ENCODE data around the gene FRY.

Gene FRY

DNA sequence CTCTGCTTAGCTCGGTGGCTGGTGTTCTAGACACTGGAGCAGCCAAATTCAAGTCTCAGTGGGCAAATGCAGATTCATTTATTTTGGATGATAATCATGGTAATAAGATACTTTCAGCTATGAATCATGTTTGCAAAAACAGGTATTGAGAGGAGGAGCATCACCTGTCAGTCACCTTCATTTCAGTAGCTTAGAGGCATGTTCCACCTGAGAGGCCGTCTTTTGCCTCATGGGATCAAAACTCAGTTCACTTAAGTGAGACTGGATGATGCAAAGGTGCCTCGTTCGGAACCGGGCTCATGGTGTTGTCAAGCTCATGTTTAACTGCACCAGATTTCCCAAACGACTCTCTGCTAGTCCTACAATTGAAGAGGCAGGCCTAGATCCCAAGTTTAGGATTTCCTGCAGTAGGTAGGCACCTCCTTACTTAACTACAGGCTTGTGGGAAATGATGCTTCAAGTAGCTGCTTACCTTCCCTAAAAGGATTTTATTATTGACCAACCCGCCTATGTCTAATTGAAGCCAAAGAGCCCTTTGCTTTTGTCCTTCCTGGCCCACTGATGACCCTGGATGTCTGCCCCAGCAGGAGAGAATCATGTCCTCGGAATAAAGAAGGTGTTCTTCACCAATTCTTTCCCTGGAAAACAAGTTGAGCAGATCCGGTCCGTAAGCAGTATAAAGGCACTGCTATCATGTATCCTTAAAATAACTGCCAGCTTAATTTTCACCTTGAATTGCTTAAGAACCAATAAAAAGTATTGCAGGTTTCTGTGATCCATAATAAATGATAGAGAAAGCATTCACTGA lies 223.5 kb downstream of the FRY start:
- DNase-seq, result no peak

GRCh38 chr13:32255724-32256109 lies 224.1 kb downstream of the FRY start:
- no peak for DNase-seq

DNA sequence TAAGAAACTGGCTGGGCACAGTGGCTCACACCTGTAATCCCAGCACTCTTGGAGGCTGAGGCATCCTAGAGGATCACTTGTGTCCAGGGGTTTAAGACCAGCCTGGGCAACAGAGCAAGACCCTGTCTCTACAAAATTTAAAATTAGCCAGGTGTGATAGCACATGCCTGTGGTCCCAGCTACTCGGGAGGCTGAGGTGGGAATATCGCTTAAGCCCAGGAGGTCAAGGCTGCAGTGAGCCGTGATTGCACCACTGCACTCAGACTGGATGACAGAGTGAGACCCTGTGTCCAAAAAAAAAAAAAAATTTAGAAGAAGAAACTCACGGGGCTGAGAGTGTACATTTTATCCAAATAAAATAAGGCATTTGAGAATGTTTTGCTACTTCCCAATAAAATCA lies 224.7 kb downstream of the FRY start:
- no peak for DNase-seq

GRCh38 chr13:32257649-32258048 lies 226.1 kb downstream of the FRY start:
- no peak for DNase-seq

DNA sequence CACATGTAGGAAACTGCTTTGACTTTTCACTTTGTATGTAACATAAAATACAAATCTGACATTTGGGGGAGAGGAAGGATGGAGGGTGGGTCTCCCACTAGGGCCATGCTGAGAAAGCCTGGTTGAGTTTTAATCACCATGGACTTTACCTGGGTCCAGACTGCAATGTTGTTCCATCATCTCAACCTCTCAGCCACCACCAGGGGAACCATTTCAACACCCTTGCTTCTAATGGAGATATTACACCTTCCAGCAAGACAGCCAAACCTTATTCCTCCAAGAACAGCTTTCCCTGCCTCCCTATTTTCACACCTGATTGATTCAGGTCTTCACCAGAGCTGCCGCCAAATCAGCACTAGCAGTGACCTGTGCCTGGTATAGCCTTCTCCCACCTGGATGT lies 227.5 kb downstream of the FRY start:
- no peak for DNase-seq

GRCh38 chr13:32261567-32261966 lies 230.0 kb downstream of the FRY start:
- peak in 4 of 51 donors; percentile 4 to 57 (median 20) for DNase-seq

- DNase-seq, result no peak
Observed at GRCh38 chr13:32262165-32262564, 230.6 kb downstream of the FRY start.

DNA sequence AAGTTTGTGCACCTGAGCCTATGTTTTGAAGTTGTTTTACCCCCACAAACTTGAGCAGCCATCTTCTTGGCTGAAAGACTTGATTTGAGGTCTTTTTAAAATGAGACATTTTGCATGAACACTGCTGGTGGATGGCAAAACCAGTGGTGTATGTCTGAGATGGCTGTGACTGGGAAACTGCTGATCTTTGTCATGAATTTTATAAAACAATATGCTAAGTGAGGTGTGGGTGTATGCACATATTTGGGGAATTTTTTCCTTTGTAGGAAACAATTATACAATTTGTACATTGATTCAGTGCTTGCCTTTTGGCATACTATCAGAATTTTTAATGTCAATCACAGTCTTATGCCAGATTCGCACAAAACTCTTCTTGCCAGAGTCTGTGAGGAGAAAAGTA lies 231.0 kb downstream of the FRY start:
- peak in 1 of 51 donors; percentile 6 for DNase-seq

- no peak for DNase-seq
Observed at GRCh38 chr13:32264407-32264806, 232.8 kb downstream of the FRY start.

GRCh38 chr13:32265726-32266125 lies 234.2 kb downstream of the FRY start:
- no peak for DNase-seq

DNA sequence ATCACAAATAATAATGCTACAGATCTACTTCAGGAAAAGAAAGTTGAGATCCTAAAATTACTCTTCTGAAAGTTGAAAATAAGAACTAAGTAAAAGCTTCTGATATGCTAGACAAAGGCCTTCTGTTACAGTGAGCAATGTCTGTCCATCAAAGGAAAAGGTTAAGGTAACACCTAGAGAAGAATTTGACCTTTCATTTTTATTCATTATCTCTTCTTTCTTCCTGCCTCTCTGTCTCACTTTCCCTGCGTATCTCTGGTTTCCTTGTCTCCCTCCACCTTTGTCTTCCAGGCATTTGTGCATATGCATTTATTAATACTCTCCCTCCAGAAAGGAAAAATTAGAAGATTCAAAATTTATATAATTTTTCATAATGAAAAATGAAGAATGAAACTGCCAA lies 234.6 kb downstream of the FRY start:
- no peak for DNase-seq

GRCh38 chr13:32267836-32268439 lies 236.4 kb downstream of the FRY start:
- DNase-seq, result no peak

GRCh38 chr13:32272021-32272683 lies 240.6 kb downstream of the FRY start:
- DNase-seq, result no peak

DNA sequence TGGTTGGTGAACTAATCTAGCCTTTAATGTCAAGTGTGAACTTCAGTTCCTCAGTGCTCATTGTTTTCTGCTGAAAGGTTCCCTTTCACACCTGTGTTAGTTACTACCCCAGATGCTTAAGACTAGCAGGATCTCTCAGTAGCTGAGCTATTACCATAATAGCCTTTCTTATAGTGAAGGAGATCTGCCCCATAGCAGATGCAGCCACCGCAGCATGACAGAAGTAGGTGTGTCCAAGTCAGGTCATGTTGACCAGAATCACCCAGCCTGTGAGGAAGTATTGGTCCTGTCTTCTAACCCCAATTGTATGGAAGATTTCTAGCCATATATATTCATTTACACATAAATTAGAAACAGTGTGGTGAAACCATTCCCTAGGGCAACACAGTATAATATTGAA lies 246.3 kb downstream of the FRY start:
- no peak for DNase-seq

DNA sequence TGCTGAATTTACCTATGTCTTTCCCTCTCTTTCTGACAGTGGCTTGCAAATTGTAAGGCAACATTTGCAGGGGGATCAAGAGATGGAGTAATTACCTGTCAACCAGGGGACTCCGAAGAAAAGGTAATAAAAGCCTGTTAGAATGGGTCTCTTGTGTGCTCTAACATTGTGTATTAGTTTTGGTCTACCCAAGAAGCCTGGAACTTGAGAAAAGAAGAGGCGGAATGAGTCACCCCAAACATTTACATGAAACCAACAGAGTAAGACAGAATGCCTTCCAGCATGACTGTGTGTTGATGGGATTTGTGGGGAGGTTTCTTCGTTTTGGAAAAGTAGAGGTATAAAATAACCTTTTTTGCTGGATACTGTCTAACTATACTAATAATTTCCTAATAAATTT lies 246.9 kb downstream of the FRY start:
- DNase-seq, result no peak

GRCh38 chr13:32281096-32281495 lies 249.5 kb downstream of the FRY start:
- no peak for DNase-seq

DNA sequence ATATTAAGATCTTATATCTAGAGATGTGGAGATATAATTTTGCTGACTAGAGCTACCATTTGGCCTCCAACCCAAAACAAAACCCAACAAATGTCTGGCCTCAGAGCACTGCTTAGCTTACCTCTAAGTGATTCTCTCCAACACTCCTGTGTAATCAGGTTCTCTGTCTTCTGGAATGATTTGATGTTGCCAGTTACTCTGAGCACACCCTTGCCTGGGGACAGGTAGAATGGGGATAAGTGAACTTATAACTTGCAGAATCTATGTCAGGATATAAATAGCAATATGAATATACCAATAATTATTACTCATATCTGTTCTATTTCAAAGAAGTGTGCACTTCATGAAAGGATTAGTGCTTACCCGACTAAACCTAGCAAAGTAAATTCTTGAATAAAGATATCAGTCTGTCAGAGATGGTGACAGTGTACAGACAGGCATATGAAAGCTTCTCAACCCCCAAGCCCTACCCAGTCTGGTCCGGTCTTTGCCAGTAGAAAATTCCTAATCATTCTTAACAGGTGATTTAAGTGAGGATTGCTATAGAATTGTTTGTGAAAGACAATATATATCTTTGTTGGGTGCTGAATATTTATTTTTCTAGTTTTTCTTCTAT lies 250.6 kb downstream of the FRY start:
- DNase-seq, result no peak

- DNase-seq, result peak in 1 of 51 donors; percentile 8
Observed at GRCh38 chr13:32284927-32285632, 253.5 kb downstream of the FRY start.

DNA sequence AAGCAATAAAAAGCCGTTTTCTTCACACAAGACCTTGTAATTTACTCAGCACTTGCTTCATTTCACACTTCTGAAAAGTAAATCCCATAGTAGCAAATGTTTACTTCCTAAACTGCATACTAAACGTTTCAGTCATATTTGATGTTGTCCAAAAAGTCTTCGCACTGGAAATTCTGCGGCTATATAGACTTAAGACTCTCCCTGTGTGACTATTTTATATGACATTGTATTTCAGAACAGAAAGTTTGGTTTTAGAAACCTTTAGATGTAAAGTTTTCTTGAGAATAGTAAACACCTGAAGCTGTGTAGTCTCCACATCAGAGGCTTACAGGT lies 254.0 kb downstream of the FRY start:
- no peak for DNase-seq

DNA sequence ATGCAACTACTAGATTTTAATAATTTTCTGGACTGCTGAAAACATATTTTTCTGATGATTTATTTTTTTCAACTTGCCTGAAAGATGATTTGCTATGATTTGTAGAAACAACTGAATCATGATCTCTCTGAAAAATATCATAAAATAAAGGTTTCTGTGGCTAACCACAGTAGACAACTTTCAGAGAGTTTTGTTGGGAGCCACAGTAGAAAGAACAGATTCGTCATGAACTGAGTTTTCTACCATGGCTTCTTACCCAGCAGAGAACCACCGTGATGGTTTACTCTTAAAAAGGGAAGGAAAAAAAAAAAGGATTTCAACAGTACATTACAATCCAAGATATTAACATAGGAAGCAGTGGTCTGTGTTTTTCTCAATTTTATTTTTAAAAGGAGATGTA lies 265.6 kb downstream of the FRY start:
- DNase-seq, result no peak

GRCh38 chr13:32298695-32299094 lies 267.1 kb downstream of the FRY start:
- no peak for DNase-seq

- DNase-seq, result no peak
Observed at GRCh38 chr13:32299893-32300292, 268.3 kb downstream of the FRY start.

Measured in hypothalamus (tissue), 51 donors.